ENCODE results near the gene SMPD3. TPM values are rescaled to one million over a fixed set of nuclear protein-coding genes. Genes with fewer than 3 reads are reported as not detected.

SMPD3 gene
- total and polyA plus RNA-seq, 2 donors (not counting 3 experiments of a cell fraction or from before 2014, with no cell fraction given) = not detected

GRCh38 chr16:68473358-68474070 lies 25.2 kb upstream of the SMPD3 start:
- TF ChIP-seq, protein P1, sequence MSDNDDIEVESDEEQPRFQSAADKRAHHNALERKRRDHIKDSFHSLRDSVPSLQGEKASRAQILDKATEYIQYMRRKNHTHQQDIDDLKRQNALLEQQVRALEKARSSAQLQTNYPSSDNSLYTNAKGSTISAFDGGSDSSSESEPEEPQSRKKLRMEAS (IDR thresholded peaks at IDR 0.05; ENCODE audit: insufficient read depth, insufficient read length) = no peak
- no peak for TF ChIP-seq MYC (IDR thresholded peaks at IDR 0.05; ENCODE audit: low read depth, low read length)
- no peak for TF ChIP-seq FOS (IDR thresholded peaks at IDR 0.05; ENCODE audit: borderline replicate concordance, insufficient read depth, low read length)
- no peak for TF ChIP-seq CTCF (IDR thresholded peaks at IDR 0.05; ENCODE audit: extremely low read depth in 1 of 2, insufficient read depth in 1 of 2, low read depth in 1 of 2, low read length in 2 of 2)
- no peak for TF ChIP-seq JUN (IDR thresholded peaks at IDR 0.05; ENCODE audit: borderline replicate concordance, insufficient read depth, insufficient read length, low read depth)
- TF ChIP-seq EZH2 (IDR thresholded peaks at IDR 0.05; ENCODE audit: borderline replicate concordance, low read depth, low read length, severe bottlenecking) = no peak
- no peak for TF ChIP-seq POLR2AphosphoS5 (IDR thresholded peaks at IDR 0.05; ENCODE audit: insufficient read depth, low read depth, low read length)
- TF ChIP-seq POLR2A (IDR thresholded peaks at IDR 0.05; ENCODE audit: low read depth, low read length) = no peak
- no peak for TF ChIP-seq GATA2 (IDR thresholded peaks at IDR 0.05; ENCODE audit: insufficient read depth, insufficient read length, low read depth, low read length)
- CTCF ChIA-PET = interaction anchor here (1.6 kb wide), 1 partner anchor 10 kb away, joined by 3 read pairs; no protein-coding TSS in a partner anchor
- Histone ChIP-seq H3K9me3 (replicated peaks; ENCODE audit: control insufficient read depth, insufficient read depth, low read length) (no peaks in the 10 kb centered on the region), H3K36me3 (ENCODE audit: control insufficient read depth in 2 of 2, extremely low read depth in 1 of 2, insufficient read depth in 2 of 2, low read length in 2 of 2) (no peaks in the 10 kb centered on the region), H3K9me1 (replicated peaks; ENCODE audit: control insufficient read depth, extremely low read depth, insufficient read depth, low read length) (no peaks in the 10 kb centered on the region), H3K79me2 (ENCODE audit: control insufficient read depth, insufficient read depth, low read length) (no peaks in the 10 kb centered on the region), H3K27ac (ENCODE audit: insufficient read depth, low read depth, low read length) (no peak overlapping the region), H3K27me3 (ENCODE audit: control insufficient read depth in 2 of 2, insufficient read depth in 2 of 2, low read length in 2 of 2) (peaks cover 2 to 4% of the 10 kb centered on the region in 2 experiments), H4K20me1 (replicated peaks; ENCODE audit: control insufficient read depth, extremely low read depth, insufficient read depth, low read length) (no peaks in the 10 kb centered on the region), H2AFZ (ENCODE audit: low read depth, low read length) (no peak overlapping the region), H3K9ac (replicated peaks; ENCODE audit: extremely low read depth, insufficient read depth, low read length) (no peak overlapping the region), H3K4me3 (replicated peaks in 1 of 3; ENCODE audit: insufficient read depth in 1 of 3, low read depth in 1 of 3, low read length in 3 of 3) (no peak overlapping the region), H3K4me1 (ENCODE audit: control insufficient read depth, extremely low read depth, insufficient read depth, low read length) (peaks cover 2% of the 10 kb centered on the region), H3K4me2 (ENCODE audit: insufficient read depth, low read length) (no peak overlapping the region)
- dilution Hi-C loops (cut with MboI; ENCODE audit: extremely low pct_ligation_motif_present, low sequenced_read_pairs) (no loop called here), intact Hi-C loops (cut with micrococcal nuclease) (no loop called here)
- POLR2A ChIA-PET = no interaction called here
- no TSS peak for BruUV-seq (replicated peaks)
- FAIRE-seq = no peak
- DNase-seq (ENCODE audit: low read depth, low spot score) = peak; percentile 24

Measured in endothelial cell of umbilical vein (primary cell).